Measurements from ENCODE around the gene LAMB4. TPM values are rescaled to one million over a fixed set of nuclear protein-coding genes. Genes with fewer than 3 reads are reported as not detected.
A peak's percentile ranks its signal among the peaks of the same experiment; 100 is the strongest.

The LAMB4 gene
- total and polyA plus RNA-seq, 4 experiments from 2014 or later = not detected

- Histone ChIP-seq H3K4me3 (ENCODE audit: low read length in 2 of 2) (no peak overlapping the region), H3K27me3 (ENCODE audit: insufficient read depth, low read length) (no peaks in the 10 kb centered on the region), H3K27ac (ENCODE audit: low read depth, low read length) (no peak overlapping the region), H3K4me1 (ENCODE audit: insufficient read depth, low read length) (peaks cover 13% of the 10 kb centered on the region), H3K36me3 (ENCODE audit: insufficient read depth, low read length) (no peaks in the 10 kb centered on the region), H3K9me3 (ENCODE audit: control insufficient read depth in 1 of 2, low read length in 2 of 2) (no peaks in the 10 kb centered on the region)
- H3K27ac Mint-ChIP-seq = peak overlapping the region in 2 of 7 donors; percentile 43 to 59
- ChIA-PET POLR2A (ENCODE audit: partially characterized antibody) (no interaction called here), CTCF (ENCODE audit: partially characterized antibody) (interaction anchor here (0.7 to 1.9 kb wide), 3 partner anchors 9 to 108 kb away, joined by 4 to 8 read pairs (median 4); no protein-coding TSS in a partner anchor)
- no peaks in the 10 kb centered on the region for H3K36me3 Mint-ChIP-seq
- H3K4me3 Mint-ChIP-seq = peak overlapping the region in 2 of 8 donors; percentile 39 to 52
- no peaks in the 10 kb centered on the region for H3K9me3 Mint-ChIP-seq
- intact Hi-C loops (cut with micrococcal nuclease) = no loop called here
- H3K4me1 Mint-ChIP-seq = peaks cover 11 to 17% (median 13%) of the 10 kb centered on the region in 4 donors
- DNase-seq = no peak
- H3K27me3 Mint-ChIP-seq = peaks cover 0 to 6% of the 10 kb centered on the region in 2 donors
Measured at GRCh38 chr7:108136191-108136688, 6.1 kb upstream of the LAMB4 start.

GRCh38 chr7:108135446-108136190, 5.5 kb upstream of the LAMB4 start:
- peaks cover 11 to 17% (median 13%) of the 10 kb centered on the region in 4 donors for H3K4me1 Mint-ChIP-seq
- ChIA-PET POLR2A (ENCODE audit: partially characterized antibody) (no interaction called here), CTCF (ENCODE audit: partially characterized antibody) (interaction anchor here (1.9 kb wide), 1 partner anchor 10 kb away, joined by 8 read pairs; no protein-coding TSS in a partner anchor)
- peak overlapping the region in 4 of 8 donors; percentile 13 to 52 (median 28) for H3K4me3 Mint-ChIP-seq
- Histone ChIP-seq H3K27me3 (ENCODE audit: insufficient read depth, low read length) (no peaks in the 10 kb centered on the region), H3K4me1 (ENCODE audit: insufficient read depth, low read length) (peaks cover 13% of the 10 kb centered on the region), H3K36me3 (ENCODE audit: insufficient read depth, low read length) (no peaks in the 10 kb centered on the region), H3K4me3 (ENCODE audit: low read length in 2 of 2) (no peak overlapping the region), H3K27ac (ENCODE audit: low read depth, low read length) (no peak overlapping the region), H3K9me3 (ENCODE audit: control insufficient read depth in 1 of 2, low read length in 2 of 2) (no peaks in the 10 kb centered on the region)
- intact Hi-C loops (cut with micrococcal nuclease) = no loop called here
- H3K27me3 Mint-ChIP-seq = peaks cover 0 to 6% of the 10 kb centered on the region in 2 donors
- H3K27ac Mint-ChIP-seq = peak overlapping the region in 6 of 7 donors; percentile 31 to 88 (median 40)
- no peaks in the 10 kb centered on the region for H3K36me3 Mint-ChIP-seq
- H3K9me3 Mint-ChIP-seq = no peaks in the 10 kb centered on the region
- DNase-seq = peak in 2 of 5 donors; percentile 3 to 5

- no peak overlapping the region for H3K4me3 Mint-ChIP-seq
- POLR2A ChIA-PET (ENCODE audit: partially characterized antibody) = no interaction called here
- Histone ChIP-seq H3K9me3 (ENCODE audit: control insufficient read depth in 1 of 2, low read length in 2 of 2) (no peaks in the 10 kb centered on the region), H3K4me1 (ENCODE audit: insufficient read depth, low read length) (peaks cover 13% of the 10 kb centered on the region), H3K36me3 (ENCODE audit: insufficient read depth, low read length) (no peaks in the 10 kb centered on the region), H3K4me3 (ENCODE audit: low read length in 2 of 2) (no peak overlapping the region), H3K27me3 (ENCODE audit: insufficient read depth, low read length) (no peaks in the 10 kb centered on the region), H3K27ac (ENCODE audit: low read depth, low read length) (no peak overlapping the region)
- H3K4me1 Mint-ChIP-seq = peaks cover 11 to 17% (median 13%) of the 10 kb centered on the region in 4 donors
- no peaks in the 10 kb centered on the region for H3K36me3 Mint-ChIP-seq
- CTCF ChIA-PET (ENCODE audit: partially characterized antibody) = interaction anchor here (1.9 kb wide), 1 partner anchor 11 kb away, joined by 8 read pairs; no protein-coding TSS in a partner anchor
- H3K27ac Mint-ChIP-seq = no peak overlapping the region
- no peaks in the 10 kb centered on the region for H3K9me3 Mint-ChIP-seq
- intact Hi-C loops (cut with micrococcal nuclease) = no loop called here
- DNase-seq = no peak
- no peaks in the 10 kb centered on the region for H3K27me3 Mint-ChIP-seq
Measured at GRCh38 chr7:108134486-108134885, 4.3 kb upstream of the LAMB4 start.

- ChIA-PET CTCF (ENCODE audit: partially characterized antibody) (no interaction called here), POLR2A (ENCODE audit: partially characterized antibody) (no interaction called here)
- intact Hi-C loops (cut with micrococcal nuclease) = no loop called here
- Mint-ChIP-seq H3K27ac (no peak overlapping the region), H3K4me1 (peaks cover 11 to 17% (median 13%) of the 10 kb centered on the region in 4 donors), H3K36me3 (no peaks in the 10 kb centered on the region), H3K4me3 (no peak overlapping the region), H3K9me3 (no peaks in the 10 kb centered on the region), H3K27me3 (peaks cover 0 to 2% of the 10 kb centered on the region in 2 donors)
- Histone ChIP-seq H3K4me1 (ENCODE audit: insufficient read depth, low read length) (peaks cover 13% of the 10 kb centered on the region), H3K9me3 (ENCODE audit: control insufficient read depth in 1 of 2, low read length in 2 of 2) (no peaks in the 10 kb centered on the region), H3K27me3 (ENCODE audit: insufficient read depth, low read length) (no peaks in the 10 kb centered on the region), H3K4me3 (ENCODE audit: low read length in 2 of 2) (no peak overlapping the region), H3K36me3 (ENCODE audit: insufficient read depth, low read length) (no peaks in the 10 kb centered on the region), H3K27ac (ENCODE audit: low read depth, low read length) (no peak overlapping the region)
- no peak for DNase-seq
Measured at GRCh38 chr7:108132551-108133265, 2.5 kb upstream of the LAMB4 start.

- Mint-ChIP-seq H3K27ac (no peak overlapping the region), H3K4me1 (no peaks in the 10 kb centered on the region), H3K36me3 (no peaks in the 10 kb centered on the region), H3K27me3 (peaks cover 0 to 2% of the 10 kb centered on the region in 2 donors), H3K9me3 (no peaks in the 10 kb centered on the region), H3K4me3 (no peak overlapping the region)
- Histone ChIP-seq H3K27me3 (ENCODE audit: insufficient read depth, low read length) (no peaks in the 10 kb centered on the region), H3K36me3 (ENCODE audit: insufficient read depth, low read length) (no peaks in the 10 kb centered on the region), H3K4me3 (ENCODE audit: low read length in 2 of 2) (no peak overlapping the region), H3K9me3 (ENCODE audit: control insufficient read depth in 1 of 2, low read length in 2 of 2) (no peaks in the 10 kb centered on the region), H3K4me1 (ENCODE audit: insufficient read depth, low read length) (no peaks in the 10 kb centered on the region), H3K27ac (ENCODE audit: low read depth, low read length) (no peak overlapping the region)
- POLR2A ChIA-PET (ENCODE audit: partially characterized antibody) = no interaction called here
- DNase-seq = no peak
- intact Hi-C loops (cut with micrococcal nuclease) = no loop called here
- CTCF ChIA-PET (ENCODE audit: partially characterized antibody) = no interaction called here
Measured at GRCh38 chr7:108129018-108129965, 869 bp downstream of the LAMB4 start.

- no peaks in the 10 kb centered on the region for H3K27me3 ChIP-seq (ENCODE audit: insufficient read depth, low read length)
- POLR2A ChIA-PET (ENCODE audit: partially characterized antibody) = no interaction called here
- no peak for DNase-seq
- no peaks in the 10 kb centered on the region for H3K36me3 Mint-ChIP-seq
- H3K36me3 ChIP-seq (ENCODE audit: insufficient read depth, low read length) = no peaks in the 10 kb centered on the region
- H3K27me3 Mint-ChIP-seq = peaks cover 0 to 2% of the 10 kb centered on the region in 2 donors
- CTCF ChIA-PET (ENCODE audit: partially characterized antibody) = no interaction called here
- H3K27ac Mint-ChIP-seq = no peak overlapping the region
- no peaks in the 10 kb centered on the region for H3K9me3 ChIP-seq (ENCODE audit: control insufficient read depth in 1 of 2, low read length in 2 of 2)
- H3K4me3 ChIP-seq (ENCODE audit: low read length in 2 of 2) = no peak overlapping the region
- H3K4me1 Mint-ChIP-seq = no peaks in the 10 kb centered on the region
- no peak overlapping the region for H3K4me3 Mint-ChIP-seq
- no peaks in the 10 kb centered on the region for H3K9me3 Mint-ChIP-seq
- intact Hi-C loops (cut with micrococcal nuclease) = no loop called here
- no peaks in the 10 kb centered on the region for H3K4me1 ChIP-seq (ENCODE audit: insufficient read depth, low read length)
- H3K27ac ChIP-seq (ENCODE audit: low read depth, low read length) = no peak overlapping the region
Measured at GRCh38 chr7:108128514-108128913, 1.6 kb downstream of the LAMB4 start.

All from CD4-positive, alpha-beta memory T cell (primary cell).